Chondrocyte (in vitro differentiated cells): ENCODE measurements around the gene RBMS2. TPM values are rescaled to one million over a fixed set of nuclear protein-coding genes. Genes with fewer than 3 reads are reported as not detected.

Experiments used
- DNase-seq: peaks from one replicate; pipeline ENCODE4 v3.0.0; 2021; ENCODE audit warnings: mixed read lengths, low spot score
- H3K27ac Mint-ChIP-seq: one replicate; pipeline ENCODE4 v1.8.0; 2021; ENCODE audit warnings: mild to moderate bottlenecking, moderate library complexity, mixed read lengths; ENCODE audit not compliant: unreplicated experiment
- H3K27me3 Mint-ChIP-seq: 2 replicates; pipeline ENCODE4 v1.8.0; 2021; ENCODE audit warnings: low read depth, mixed read lengths
- H3K36me3 Mint-ChIP-seq: 2 replicates; pipeline ENCODE4 v1.8.0; 2021; ENCODE audit warnings: low read depth, mixed read lengths
- H3K4me1 Mint-ChIP-seq: 2 replicates; pipeline ENCODE4 v1.8.0; 2021; ENCODE audit warnings: low read depth, mild to moderate bottlenecking, mixed read lengths
- H3K4me3 Mint-ChIP-seq: one replicate; pipeline ENCODE4 v1.8.0; 2021; ENCODE audit warnings: mild to moderate bottlenecking, moderate library complexity, mixed read lengths; ENCODE audit not compliant: unreplicated experiment
- H3K9me3 Mint-ChIP-seq: 2 replicates; pipeline ENCODE4 v1.8.0; 2021; ENCODE audit warnings: low read depth, mixed read lengths
- total RNA-seq: library from RNA; stranded (reverse); gene quantifications from 3 replicates; pipeline ENCODE4 v1.2.1, GENCODE V29; 2021
- TF ChIP-seq, protein P1 (sequence below): fragments of 200-600 bp; sonication (generic); IDR thresholded peaks from 2 replicates; pipeline ENCODE4 v1.5.0; 2021; ENCODE audit warnings: antibody characterized with exemption, mild to moderate bottlenecking, moderate library complexity

Gene RBMS2
- total RNA-seq, 1 donor from 2014 or later = 65.3 TPM

GRCh38 chr12:56479625-56480024 lies 42.0 kb upstream of the RBMS2 start:
- Mint-ChIP-seq H3K9me3 (no peaks in the 10 kb centered on the region), H3K27me3 (no peaks in the 10 kb centered on the region), H3K4me1 (no peaks in the 10 kb centered on the region), H3K4me3 (no peak overlapping the region), H3K36me3 (no peaks in the 10 kb centered on the region), H3K27ac (no peak overlapping the region)
- DNase-seq = no peak
- TF ChIP-seq, protein P1, sequence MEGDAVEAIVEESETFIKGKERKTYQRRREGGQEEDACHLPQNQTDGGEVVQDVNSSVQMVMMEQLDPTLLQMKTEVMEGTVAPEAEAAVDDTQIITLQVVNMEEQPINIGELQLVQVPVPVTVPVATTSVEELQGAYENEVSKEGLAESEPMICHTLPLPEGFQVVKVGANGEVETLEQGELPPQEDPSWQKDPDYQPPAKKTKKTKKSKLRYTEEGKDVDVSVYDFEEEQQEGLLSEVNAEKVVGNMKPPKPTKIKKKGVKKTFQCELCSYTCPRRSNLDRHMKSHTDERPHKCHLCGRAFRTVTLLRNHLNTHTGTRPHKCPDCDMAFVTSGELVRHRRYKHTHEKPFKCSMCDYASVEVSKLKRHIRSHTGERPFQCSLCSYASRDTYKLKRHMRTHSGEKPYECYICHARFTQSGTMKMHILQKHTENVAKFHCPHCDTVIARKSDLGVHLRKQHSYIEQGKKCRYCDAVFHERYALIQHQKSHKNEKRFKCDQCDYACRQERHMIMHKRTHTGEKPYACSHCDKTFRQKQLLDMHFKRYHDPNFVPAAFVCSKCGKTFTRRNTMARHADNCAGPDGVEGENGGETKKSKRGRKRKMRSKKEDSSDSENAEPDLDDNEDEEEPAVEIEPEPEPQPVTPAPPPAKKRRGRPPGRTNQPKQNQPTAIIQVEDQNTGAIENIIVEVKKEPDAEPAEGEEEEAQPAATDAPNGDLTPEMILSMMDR = no peak

GRCh38 chr12:56484566-56484965 lies 37.1 kb upstream of the RBMS2 start:
- H3K4me3 Mint-ChIP-seq = no peak overlapping the region
- no peak for DNase-seq
- TF ChIP-seq, protein P1 = no peak

GRCh38 chr12:56486694-56487093 lies 34.9 kb upstream of the RBMS2 start:
- H3K4me1 Mint-ChIP-seq = peaks cover 14% of the 10 kb centered on the region
- H3K27me3 Mint-ChIP-seq = peaks cover 31% of the 10 kb centered on the region

More at GRCh38 chr12:56484566-56484965, 37.1 kb upstream of the RBMS2 start:
- Mint-ChIP-seq H3K9me3 (peaks cover 2% of the 10 kb centered on the region), H3K27me3 (peaks cover 16% of the 10 kb centered on the region), H3K4me1 (peaks cover 14% of the 10 kb centered on the region), H3K36me3 (peaks cover 1% of the 10 kb centered on the region), H3K27ac (no peak overlapping the region)

DNA sequence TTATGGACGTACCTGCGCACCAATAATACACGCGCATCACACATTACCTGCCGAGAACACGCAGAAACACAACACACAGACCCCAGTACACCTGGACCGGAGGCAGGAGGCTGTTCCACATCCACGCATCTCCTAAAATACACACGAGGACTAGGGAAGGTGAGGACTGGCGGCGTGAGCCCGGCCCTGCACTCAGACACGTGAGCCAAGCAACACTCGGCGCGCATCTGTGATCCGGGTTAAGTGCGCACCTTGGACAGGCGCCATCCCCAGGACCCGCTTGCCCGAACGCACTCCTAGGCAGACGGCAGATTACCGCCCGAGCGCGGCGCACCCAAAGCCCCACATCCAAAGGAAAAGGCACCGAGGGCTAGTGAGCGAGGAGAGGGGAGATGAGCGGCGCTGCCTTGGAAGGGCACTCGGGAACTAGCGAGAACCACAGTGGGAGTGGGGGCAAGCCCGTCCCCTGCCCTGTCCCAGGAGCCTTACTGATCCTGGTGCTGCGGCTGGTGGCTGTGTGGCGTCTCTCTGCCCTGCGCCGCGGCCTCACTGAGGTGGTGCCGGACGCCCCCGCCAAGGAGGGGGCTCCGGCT lies 34.1 kb upstream of the RBMS2 start:
- peaks cover 1% of the 10 kb centered on the region for H3K36me3 Mint-ChIP-seq
- peak overlapping the region; percentile 81 for H3K4me3 Mint-ChIP-seq
- DNase-seq = peak; percentile 89
- peaks cover 33% of the 10 kb centered on the region for H3K27me3 Mint-ChIP-seq
- peak overlapping the region; percentile 36 for H3K27ac Mint-ChIP-seq
- peaks cover 14% of the 10 kb centered on the region for H3K4me1 Mint-ChIP-seq
- H3K9me3 Mint-ChIP-seq = peaks cover 2% of the 10 kb centered on the region
- TF ChIP-seq, protein P1 = no peak

More at GRCh38 chr12:56486694-56487093, 34.9 kb upstream of the RBMS2 start:
- H3K4me3 Mint-ChIP-seq = no peak overlapping the region
- H3K27ac Mint-ChIP-seq = no peak overlapping the region
- no peak for DNase-seq
- TF ChIP-seq, protein P1 = no peak
- peaks cover 1% of the 10 kb centered on the region for H3K36me3 Mint-ChIP-seq
- peaks cover 2% of the 10 kb centered on the region for H3K9me3 Mint-ChIP-seq

DNA sequence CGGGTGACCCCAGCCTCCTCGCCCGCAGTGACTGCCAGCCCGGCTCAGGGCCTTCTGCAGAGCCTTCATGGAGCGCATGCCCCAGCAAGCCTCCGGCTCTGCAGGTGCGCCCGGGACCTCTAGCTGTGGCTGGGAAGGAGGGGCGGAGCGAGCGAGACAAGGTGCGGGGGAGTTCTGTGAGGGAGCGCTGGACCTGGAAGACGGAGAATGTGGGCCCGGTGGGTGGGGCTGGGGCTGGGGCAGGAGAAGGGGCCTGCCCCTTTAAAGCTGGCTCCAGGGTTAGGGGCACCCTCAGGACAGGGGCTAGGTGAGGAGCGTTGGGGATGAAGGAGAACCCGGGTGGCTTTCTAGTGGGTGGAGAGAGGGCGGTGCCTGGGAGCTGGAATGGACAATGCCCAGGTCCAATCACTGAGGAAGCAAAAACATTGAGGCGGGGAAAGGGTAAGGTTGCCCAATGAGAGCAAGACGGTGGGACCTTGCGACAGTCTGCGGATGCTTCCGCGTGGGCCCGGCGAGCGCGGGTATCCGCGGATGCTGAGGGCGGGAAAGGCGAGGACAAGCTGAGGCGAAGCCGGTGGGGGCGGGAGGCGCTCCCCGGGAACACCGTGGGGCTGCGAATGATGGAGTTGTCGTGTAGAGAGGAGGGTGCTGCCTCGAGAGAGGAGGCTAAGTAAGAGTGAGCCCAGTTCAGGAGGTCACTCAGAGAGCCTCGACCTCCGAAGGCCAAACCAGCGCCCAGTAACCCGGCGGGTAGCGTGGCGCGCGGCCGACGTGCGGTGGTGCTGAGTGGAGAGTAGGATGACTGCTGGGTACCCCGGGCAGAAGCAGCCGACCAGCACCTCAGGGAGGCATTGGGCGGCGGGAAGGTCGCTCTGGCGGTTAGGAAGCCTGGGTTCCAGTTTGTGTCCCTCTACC lies 33.3 kb upstream of the RBMS2 start, which contains the start of gene GLS2:
GLS2 (minus strand) TSS at position 121 of the 915 bp plus-strand sequence; CDS start at position 78, 43 bp downstream.
- peaks cover 2% of the 10 kb centered on the region for H3K9me3 Mint-ChIP-seq
- H3K27ac Mint-ChIP-seq = peak within 1 kb of the TSS; percentile 36
- peaks cover 14% of the 10 kb centered on the region for H3K4me1 Mint-ChIP-seq
- H3K27me3 Mint-ChIP-seq = peaks cover 36% of the 10 kb centered on the region
- peak within 1 kb of the TSS; percentile 81 for H3K4me3 Mint-ChIP-seq
- H3K36me3 Mint-ChIP-seq = peaks cover 1% of the 10 kb centered on the region
- TF ChIP-seq, protein P1 = no peak
- no peak for DNase-seq
